HG02798 (cell line): ENCODE results near the gene ZNF350.
"Not testable (repeated sequence)": the region's sequence is repeated elsewhere in the genome, so short reads cannot be mapped to it uniquely, and the experiment has no call there.

ENCODE experiments used
- ATAC-seq: cut with Tn5 transposase; IDR thresholded peaks from one replicate; pipeline ENCODE4 v1.9.1; 2021; ENCODE audit warnings: mild to moderate bottlenecking; ENCODE audit not compliant: unreplicated experiment, poor library complexity

ZNF350 gene

DNA sequence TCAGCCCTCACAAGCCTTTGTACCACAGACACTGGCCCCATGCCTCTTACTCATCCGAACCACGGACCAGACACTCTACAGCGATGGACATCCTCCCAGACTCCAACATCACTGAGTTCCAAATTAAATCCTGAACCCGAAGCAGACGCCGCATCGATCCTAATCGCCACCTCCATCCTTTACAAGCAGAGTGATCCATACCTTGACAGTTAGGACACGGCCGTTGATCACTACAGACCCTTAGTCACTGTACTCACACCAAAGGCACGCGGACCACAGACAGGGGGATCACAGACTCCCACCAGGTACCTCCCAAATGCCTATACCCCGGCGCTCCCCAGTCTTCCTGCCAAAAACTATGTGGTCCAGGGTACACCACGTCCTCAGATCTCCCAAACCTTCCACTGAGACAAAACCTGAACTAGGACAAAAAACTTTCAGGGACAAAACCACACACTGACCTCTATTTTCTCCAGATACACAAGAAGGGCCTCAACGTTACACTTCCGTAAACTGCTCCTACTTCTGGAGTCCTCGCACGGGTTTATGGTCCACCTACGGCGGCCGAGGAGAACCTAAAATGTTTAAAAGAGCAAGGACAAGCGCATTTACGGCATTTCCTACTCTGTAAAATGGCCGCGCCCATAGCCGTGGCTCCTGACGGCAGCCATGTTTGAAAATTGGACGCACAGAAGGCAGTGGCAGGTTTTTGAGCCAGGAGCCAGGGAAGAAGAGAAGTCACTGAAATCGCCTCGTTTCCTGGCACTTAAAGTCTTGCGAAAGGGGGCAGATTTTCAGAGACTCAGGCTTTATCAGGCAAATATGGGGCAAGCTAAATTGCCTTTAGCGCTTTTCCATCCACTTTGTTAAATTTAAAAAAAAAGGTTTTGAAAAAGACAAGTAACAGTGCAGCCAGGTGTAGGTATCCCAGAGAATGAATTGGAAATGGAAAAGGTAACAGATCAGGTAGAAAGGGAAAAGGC, at the start of gene ZNF350:
Gene ZNF350, minus strand, starts transcription at position 532 of the 983 bp plus-strand sequence. CDS start 12,480 bp downstream, outside the sequence.
- peak; percentile 95 for ATAC-seq

DNA sequence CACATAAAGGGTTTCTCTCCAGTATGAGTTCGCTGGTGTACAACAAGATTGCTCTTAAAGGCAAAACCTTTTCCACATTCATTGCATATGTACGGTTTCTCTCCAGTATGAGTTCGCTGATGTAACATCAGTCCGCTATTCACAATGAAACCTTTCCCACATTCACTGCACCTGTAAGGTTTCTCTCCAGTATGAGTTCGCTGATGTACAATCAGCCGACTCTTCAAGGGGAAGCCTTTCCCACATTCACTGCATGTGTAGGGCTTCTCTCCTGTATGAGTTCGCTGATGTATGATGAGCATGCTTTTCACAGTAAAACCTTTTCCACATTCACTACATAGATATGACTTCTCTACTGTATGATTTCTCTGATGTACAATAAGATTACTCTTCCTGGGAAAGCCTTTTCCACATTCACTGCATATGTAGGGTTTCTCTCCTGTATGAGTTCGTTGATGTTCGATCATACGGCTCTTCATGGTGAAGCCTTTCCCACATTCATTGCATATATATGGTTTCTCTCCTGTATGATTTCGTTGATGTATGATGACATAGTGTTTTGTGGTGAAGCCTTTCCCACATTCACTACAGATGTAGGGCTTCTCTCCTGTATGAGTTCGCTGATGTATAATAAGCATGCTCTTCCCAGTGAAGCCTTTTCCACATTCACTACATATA, 47.5 kb upstream of the ZNF350 start:
- ATAC-seq = no peak

DNA sequence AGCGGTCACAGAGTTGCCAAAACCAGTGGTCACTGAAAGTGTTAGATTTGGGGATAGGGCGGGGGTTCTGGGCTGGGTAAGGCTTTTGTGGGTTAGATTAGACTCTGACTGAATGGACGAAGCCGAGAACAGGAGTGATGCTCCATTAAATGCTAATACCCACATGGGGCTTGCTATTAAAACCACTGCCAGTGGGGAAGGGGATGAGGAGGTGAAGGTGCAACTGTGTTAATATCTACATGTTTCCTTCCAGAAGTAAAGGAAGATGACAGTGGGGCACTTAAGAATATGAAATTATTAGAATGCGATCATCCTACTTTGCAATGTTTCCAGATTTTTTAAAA, 42.1 kb upstream of the ZNF350 start:
- ATAC-seq = peak; percentile 16

DNA sequence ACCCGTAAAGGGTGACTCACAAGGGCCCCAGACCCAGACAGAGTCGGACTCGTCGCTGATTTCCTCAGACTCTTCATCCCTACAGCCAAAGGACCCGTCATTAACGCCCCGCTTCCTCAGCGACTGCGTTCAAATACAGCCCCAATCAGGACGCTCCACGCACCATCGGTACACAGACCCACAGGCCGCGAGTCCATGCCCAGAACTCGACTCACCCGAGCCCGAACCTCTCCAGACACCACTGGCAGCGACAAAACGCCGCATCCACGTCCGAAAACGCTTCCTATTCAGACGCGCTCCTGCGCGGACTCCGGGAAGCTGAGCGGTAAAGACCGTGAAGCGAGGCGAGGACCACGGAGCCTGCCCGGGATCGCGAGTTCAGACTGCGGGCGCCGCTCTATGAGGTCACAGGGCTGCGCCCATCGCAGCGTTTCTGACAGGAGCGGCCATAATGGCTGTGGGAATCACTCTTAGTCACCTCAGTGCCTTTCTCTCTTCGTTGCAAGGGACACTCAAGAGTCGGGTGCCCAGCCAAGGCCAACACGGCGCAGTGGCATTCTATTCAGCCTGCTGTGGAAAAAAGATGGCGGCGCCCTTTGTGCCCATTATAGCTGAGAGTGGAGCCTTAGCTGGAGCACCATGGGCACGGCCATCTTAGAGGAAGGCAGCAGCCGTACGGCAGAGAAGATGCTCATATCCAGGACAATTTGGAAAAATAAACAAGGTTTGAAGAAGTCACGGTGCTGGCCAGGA, 41.6 kb upstream of the ZNF350 start, which contains the start of gene ZNF614:
Gene ZNF614, minus strand, starts transcription at position 353 of the 753 bp plus-strand sequence. CDS start 2,634 bp downstream, outside the sequence.
- ATAC-seq = peak; percentile 93

DNA sequence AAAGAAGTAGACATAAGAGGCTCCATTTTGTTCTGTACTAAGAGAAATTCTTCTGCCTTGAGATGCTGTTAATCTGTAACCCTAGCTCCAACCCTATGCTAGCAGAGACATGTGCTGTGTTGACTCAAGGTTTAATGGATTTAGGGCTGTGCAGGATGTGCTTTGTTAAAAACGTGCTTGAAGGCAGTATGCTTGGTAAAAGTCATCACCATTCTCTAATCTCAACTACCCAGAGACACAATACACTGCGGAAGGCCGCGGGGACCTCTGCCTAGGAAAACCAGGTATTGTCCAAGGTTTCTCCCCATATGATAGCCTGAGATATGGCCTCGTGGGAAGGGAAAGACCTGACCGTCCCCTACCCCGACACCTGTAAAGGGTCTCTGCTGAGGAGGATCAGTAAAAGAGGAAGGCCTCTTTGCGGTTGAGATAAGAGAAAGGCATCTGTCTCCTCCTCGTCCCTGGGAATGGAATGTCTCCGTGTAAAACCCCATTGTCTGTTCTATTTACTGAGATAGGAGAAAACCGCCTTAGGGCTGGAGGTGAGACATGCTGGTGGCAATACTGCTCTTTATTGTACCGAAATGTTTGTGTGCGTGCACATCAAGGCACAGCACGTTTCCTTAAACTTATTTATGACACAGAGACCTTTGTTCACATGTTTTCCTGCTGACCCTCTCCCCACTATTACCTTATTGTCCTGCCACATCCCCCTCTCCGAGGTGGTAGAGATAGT, 39.8 kb upstream of the ZNF350 start:
- ATAC-seq = not testable (repeated sequence)

DNA sequence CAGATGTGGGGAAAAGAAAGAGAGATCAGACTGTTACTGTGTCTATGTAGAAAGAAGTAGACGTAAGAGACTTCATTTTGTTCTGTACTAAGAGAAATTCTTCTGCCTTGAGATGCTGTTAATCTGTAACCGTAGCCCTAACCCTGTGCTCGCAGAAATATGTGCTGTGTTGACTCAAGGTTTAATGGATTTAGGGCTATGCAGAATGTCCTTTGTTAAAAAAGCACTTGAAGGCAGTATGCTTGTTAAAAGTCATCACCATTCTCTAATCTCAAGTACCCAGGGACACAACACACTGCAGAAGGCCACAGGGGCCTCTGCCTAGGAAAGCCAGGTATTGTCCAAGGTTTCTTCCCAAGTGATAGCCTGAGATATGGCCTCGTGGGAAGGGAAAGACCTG, 37.8 kb upstream of the ZNF350 start:
- ATAC-seq = not testable (repeated sequence)

DNA sequence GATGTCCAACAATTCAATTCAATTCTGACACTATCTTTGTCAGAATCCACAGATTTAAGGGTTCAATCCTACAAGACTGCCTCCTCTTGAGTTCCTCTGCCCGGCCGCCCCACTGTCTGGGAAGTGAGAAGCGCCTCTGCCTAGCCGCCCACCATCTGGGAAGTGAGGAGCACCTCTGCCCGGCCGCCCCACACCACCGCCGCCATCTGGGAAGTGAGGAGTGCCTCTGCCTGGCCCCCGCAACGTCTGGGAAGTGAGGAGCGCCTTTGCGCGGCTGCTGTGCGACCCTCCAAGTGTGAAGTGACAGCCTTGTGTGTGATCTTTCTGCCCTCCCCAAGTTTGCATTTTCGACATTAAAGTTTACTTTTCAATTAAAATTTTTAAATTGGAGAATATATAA, 35.6 kb upstream of the ZNF350 start:
- no peak for ATAC-seq

DNA sequence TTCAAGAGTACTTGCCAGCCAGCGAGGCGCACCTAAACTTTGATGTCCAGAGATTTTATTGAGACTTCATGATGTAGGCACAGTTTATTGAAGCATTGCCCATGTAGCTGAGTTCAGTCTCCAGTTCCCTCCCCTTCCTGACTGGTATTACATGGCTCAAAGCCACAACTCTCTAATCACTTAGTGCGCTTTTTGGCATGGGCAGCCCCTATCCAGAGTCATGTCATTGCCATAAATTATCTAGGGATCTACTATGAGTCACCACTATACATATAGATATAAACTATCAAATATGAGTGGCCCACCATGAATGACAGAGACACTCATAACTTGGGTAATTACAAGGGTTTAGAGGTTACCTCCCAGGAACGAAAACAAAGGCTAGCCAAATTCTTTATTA, 33.9 kb upstream of the ZNF350 start:
- ATAC-seq = no peak

DNA sequence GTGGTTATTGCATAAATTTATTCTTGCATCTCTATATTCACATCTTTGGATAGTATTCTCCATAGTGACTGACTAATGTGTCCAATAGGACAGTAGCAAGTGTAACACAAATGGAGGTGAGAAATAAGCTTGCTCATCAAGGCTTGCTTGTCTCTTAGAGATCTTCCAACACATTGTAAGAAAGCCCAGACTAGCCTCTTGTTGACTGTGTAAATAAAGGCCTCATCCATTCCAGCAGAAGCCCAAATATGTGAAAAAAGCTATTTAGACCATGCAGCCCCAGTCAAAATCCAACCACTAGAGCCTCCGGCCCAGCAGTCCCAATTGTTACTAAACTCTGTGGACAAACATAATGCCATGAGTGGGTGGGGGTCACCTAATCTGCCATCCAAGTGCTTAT, 24.0 kb upstream of the ZNF350 start:
- no peak for ATAC-seq

DNA sequence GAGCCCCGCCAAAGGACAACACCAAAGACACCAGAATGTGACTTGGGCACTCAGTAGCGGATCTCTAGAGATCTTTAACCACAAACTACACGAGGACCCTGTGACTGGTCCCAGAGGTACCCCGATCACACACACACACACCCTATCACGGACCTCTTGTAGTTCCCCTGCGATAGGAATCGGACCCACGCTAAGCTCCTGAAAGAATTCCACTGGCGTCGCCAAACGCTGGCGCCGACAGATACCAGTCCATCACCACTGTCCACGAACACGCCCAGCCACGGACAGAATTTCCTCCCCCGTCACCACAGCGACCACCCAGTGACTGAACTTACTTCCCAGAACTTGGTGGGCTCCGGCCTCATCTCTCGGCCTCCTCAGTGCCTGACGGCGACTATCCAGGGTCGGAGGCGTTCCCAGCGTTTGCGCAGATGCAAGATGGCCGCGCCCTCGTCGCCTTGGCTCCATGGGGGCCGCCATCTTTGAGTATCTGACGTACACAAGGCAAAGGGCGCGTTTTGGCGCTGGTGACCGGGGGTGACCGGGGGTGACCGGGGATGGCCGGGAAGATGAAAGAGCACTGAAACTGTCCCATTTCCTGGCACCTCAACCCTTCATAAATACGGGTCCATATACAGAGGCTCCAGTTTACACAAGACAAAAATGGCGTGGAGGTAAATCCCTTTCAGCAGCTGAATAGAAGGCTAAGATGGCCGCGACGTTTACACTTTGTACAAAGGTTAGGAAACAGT, 21.3 kb upstream of the ZNF350 start, which contains the start of gene ZNF615:
Gene ZNF615, minus strand, starts transcription at position 406 of the 752 bp plus-strand sequence. CDS start 4,500 bp downstream, outside the sequence.
- peak; percentile 94 for ATAC-seq

DNA sequence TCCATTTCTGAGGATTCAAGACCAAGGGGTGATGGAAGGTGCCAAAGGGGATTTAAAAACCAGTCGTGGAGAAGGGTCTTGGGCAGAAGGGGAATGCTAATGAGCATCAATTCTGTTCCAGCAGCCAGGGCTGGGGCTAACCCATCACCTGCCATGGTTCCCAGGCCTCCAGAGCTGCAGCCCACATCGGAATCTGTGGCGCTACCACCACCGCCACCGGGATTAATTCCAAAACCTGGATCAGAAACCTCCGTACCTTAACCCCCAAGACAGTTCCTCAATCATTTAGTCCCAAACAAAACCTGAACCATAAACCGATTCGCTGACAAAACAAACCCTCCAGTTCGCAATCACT, 20.8 kb upstream of the ZNF350 start:
- no peak for ATAC-seq

DNA sequence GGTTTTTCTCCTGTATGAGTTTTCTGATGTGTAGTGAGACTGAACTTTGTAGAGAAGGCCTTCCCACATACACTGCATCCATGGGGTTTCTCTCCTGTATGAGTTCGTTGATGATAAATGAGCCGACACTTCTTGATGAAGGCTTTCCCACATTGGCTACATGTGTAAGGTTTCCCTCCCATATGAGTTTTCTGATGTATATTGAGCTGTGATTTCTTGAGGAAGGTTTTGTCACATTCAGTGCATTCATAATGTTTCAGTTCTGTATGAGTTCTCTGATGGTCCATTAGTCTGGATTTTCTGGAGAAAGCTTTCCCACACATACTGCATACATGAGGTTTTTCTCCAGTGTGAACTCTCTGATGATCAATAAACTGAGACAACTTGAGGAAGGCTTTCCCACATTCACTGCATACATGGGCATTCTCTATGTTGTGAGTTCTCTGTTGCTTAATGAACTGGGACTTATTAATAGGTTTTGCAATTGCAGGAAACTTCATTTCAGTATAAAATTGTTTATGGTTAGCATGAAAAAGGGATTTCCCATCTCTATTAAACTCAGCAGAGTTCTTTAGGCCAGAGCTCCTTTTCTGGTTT, 7.5 kb upstream of the ZNF350 start:
- no peak for ATAC-seq

DNA sequence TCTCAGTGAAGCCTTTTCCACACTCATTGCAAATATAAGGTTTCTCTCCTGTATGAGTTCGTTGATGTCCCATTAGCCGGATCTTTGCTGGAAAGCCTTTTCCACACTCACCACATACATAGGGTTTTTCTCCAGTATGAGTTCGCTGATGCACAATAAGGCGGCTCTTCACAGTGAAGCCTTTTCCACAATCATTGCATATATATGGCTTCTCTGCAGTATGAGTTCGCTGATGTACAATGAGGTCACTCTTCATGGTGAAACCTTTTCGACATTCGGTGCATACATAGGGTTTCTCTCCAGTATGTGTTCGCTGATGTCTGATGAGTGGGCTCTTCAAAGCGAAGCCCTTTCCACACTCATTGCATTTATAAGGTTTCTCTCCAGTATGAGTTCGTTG, 6.8 kb upstream of the ZNF350 start:
- ATAC-seq = no peak

DNA sequence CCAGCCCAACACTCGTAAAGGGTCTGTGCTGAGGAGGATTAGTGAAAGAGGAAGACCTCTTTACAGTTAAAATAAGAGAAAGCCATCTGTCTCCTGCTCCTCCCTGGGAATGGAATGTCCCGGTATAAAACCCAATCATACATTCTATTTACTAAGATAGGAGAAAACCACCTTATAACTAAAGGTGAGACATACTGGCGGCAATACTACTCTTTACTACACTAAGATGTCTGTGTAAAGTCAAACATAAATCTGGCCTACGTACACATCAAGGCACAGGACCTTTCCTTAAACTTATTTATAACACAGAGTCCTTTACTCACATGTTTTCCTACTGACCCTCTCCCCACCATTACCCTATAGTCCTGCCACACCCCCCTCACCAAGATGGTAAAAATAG, 3.3 kb downstream of the ZNF350 start:
- ATAC-seq = no peak

DNA sequence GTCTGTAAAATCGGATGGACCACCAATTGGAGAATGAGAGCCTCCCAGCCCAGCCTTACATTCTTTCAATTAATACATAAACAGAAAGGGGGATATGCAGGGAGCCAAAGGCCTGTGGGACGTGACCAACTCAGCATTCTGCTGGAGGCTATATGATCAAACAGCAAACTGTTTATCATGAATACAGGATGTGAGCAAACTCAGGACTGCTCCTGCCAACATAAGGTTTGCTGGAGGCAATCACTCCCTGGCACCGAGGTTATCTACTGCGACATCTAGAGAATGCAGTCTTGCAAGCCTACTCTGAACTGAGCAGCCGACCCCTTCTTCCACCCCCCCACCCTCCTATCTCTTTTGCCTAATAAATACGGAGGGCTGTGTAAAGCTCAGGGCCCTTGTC, 5.7 kb downstream of the ZNF350 start:
- ATAC-seq = not testable (repeated sequence)

DNA sequence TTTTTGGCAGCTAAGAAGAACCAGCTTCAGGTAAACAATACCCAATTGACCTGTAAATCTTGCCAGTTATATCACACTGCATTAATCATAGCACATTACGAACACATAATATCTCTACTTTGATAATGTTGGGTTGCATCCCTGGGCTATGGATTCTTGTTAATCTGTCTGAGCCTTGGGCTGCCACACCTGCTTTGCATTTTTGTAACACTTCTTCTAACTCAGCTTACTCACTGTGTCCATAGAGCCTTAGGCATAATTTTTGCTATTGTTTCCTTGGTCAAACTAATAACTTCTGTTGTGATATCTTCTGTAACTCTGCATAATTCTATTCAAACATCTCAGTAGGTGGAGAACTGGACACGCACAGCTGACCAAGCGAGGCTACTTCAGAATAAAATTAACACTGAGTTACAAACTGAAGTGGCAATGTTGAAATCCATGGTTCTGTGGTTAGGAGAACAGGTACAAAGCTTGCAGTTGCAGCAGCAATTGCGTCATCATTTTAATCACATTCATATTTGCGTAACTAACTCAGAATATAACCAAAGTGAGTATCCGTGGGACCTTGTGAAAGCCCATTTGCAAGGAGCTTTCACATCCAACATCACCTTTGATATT, 6.4 kb downstream of the ZNF350 start:
- ATAC-seq = no peak

DNA sequence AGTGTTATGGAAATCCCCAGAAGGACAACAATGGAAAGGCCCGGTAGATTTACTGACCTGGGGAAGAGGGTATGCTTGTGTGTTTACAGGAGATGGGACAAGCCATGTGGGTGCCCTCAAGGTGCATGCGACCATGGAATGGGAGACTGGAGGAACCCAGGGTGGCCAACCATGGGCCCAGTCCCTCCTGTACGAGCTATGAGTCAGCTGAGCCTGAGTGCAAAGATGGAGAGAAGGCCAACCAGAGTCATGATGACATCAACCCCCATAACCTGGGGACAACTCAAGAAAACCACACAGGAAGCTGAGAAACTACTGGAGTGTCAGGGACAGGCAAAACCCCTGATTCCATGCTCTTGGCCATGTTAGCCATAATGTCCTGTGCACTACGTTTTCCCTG, 7.8 kb downstream of the ZNF350 start:
- no peak for ATAC-seq

DNA sequence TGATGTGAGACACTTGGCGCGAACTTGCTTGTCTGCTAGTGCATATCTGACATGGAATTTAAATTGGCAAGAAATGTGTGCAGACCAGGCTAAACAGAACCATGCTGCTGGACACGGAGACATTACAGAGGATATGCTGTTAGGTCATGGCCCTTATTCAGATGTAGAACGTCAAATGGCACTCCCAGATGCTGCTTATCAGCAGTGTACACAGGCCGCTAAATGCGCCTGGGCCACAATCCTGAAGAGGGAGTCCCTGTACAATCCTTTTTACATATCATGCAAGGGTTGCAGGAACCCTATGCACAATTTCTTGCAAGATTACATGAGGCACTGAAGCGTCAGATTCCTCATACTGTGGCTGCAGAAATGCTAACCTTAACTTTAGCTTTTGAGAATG, 9.3 kb downstream of the ZNF350 start:
- ATAC-seq = no peak
